A673 (cell line): ENCODE measurements around the gene PKN1. TPM values are rescaled to one million over a fixed set of nuclear protein-coding genes. Genes with fewer than 3 reads are reported as not detected.

Source experiments
- BruUV-seq: library from RNA; stranded (reverse); fragments of 400-500 nt; replicated peaks from 2 replicates; lab custom pipeline; 2021; lab: Mats Ljungman, UMichigan
- CTCF ChIA-PET: fragments of 300-600 bp; sonication (Branson Sonifier 250); formaldehyde crosslinking; loops from one replicate; lab custom pipeline; 2022; ENCODE audit warnings: antibody characterized with exemption; lab: Charles Lee
- POLR2A ChIA-PET: fragments of 300-600 bp; sonication (Branson Sonifier 250); formaldehyde crosslinking; loops from one replicate; lab custom pipeline; 2022; ENCODE audit warnings: antibody characterized with exemption; ENCODE audit not compliant: low non-redundant PET; lab: Charles Lee
- DNase-seq: peaks from one replicate; pipeline ENCODE4 v3.0.0-alpha.2; 2015; ENCODE audit warnings: low spot score
- H3K27ac ChIP-seq: fragments of 200-600 bp; sonication (generic); 2 replicates; pipeline ENCODE4 v1.5.1; 2016; ENCODE audit warnings: mixed run types, low read depth, mild to moderate bottlenecking, mixed read lengths, antibody characterized with exemption, low read length; ENCODE audit not compliant: poor library complexity, severe bottlenecking
- H3K27me3 ChIP-seq: fragments of 200-600 bp; sonication (generic); replicated peaks from 2 replicates; pipeline ENCODE4 v1.6.1; 2017; ENCODE audit warnings: mixed run types, low read depth, mild to moderate bottlenecking, mixed read lengths, antibody characterized with exemption, low read length; ENCODE audit not compliant: insufficient read depth, poor library complexity
- H3K36me3 ChIP-seq: fragments of 200-600 bp; sonication (generic); 2 replicates; pipeline ENCODE4 v1.6.1; 2016; ENCODE audit warnings: mixed run types, mild to moderate bottlenecking, mixed read lengths, antibody characterized with exemption, low read length; ENCODE audit not compliant: insufficient read depth, poor library complexity, severe bottlenecking
- H3K4me1 ChIP-seq: fragments of 200-600 bp; sonication (generic); 2 replicates; pipeline ENCODE4 v1.6.1; 2017; ENCODE audit warnings: mixed run types, mild to moderate bottlenecking, mixed read lengths, antibody characterized with exemption, low read length; ENCODE audit not compliant: insufficient read depth, poor library complexity, severe bottlenecking
- H3K4me3 ChIP-seq: fragments of 200-600 bp; sonication (generic); 2 replicates; pipeline ENCODE4 v1.5.1; 2016; ENCODE audit warnings: low read depth, mixed run types, mild to moderate bottlenecking, mixed read lengths, low read length; ENCODE audit not compliant: poor library complexity, severe bottlenecking
- H3K9me3 ChIP-seq: fragments of 200-600 bp; sonication (generic); 2 replicates; pipeline ENCODE4 v1.6.1; 2016; ENCODE audit warnings: mixed run types, low read depth, mild to moderate bottlenecking, mixed read lengths, antibody characterized with exemption, low read length; ENCODE audit not compliant: poor library complexity, severe bottlenecking
- CTCF ChIP-seq: fragments of 300-800, 200-600 bp; sonication (generic); conservative IDR thresholded peaks from 2 replicates; pipeline ENCODE4 v1.5.1; 2017; ENCODE audit warnings: low read depth, mild to moderate bottlenecking, antibody characterized with exemption, low read length, moderate library complexity, mixed read lengths
- EZH2 ChIP-seq: fragments of 200-600 bp; sonication (generic); IDR thresholded peaks from 2 replicates; pipeline ENCODE4 v1.6.1; 2017; ENCODE audit warnings: borderline replicate concordance, low read depth, mild to moderate bottlenecking, mixed read lengths, antibody characterized with exemption, low read length; ENCODE audit not compliant: poor library complexity, severe bottlenecking
- intact Hi-C: fragments of 100-400 bp; cut with micrococcal nuclease; formaldehyde crosslinking; loops from one replicate; pipeline ENCODE4 v1.10.0; 2022; ENCODE audit not compliant: unreplicated experiment
- total RNA-seq: library from RNA; stranded (reverse); gene quantifications from 2 replicates; pipeline ENCODE4 v1.2.3, GENCODE V29; 2021

PKN1 gene
- total RNA-seq, 1 experiment from 2014 or later = 91.4 TPM

GRCh38 chr19:14404312-14404711, 28.8 kb upstream of the PKN1 start:
- no peak for DNase-seq
- Histone ChIP-seq H3K4me1 (peaks cover 12% of the 10 kb centered on the region), H3K9me3 (no peaks in the 10 kb centered on the region), H3K4me3 (no peak overlapping the region), H3K27me3 (no peaks in the 10 kb centered on the region), H3K27ac (no peak overlapping the region), H3K36me3 (peaks cover 39% of the 10 kb centered on the region)
- TF ChIP-seq EZH2 = no peak
- POLR2A ChIA-PET = no interaction called here
- BruUV-seq = no TSS peak
- intact Hi-C loops = no loop called here
- CTCF ChIA-PET = interaction anchor here (0.8 kb wide), 1 partner anchor 186 kb away, joined by 3 read pairs; no protein-coding TSS in a partner anchor

GRCh38 chr19:14405380-14405757, 27.7 kb upstream of the PKN1 start:
- BruUV-seq = no TSS peak
- POLR2A ChIA-PET = no interaction called here

GRCh38 chr19:14405758-14406644, 27.1 kb upstream of the PKN1 start:
- ChIA-PET POLR2A (no interaction called here), CTCF (interaction anchor here (0.6 to 2.0 kb wide), 8 partner anchors 44 to 1125 kb away, joined by 3 to 22 read pairs (median 4); no protein-coding TSS in a partner anchor)
- Histone ChIP-seq H3K4me1 (peaks cover 4% of the 10 kb centered on the region), H3K9me3 (no peaks in the 10 kb centered on the region), H3K36me3 (peaks cover 55% of the 10 kb centered on the region), H3K4me3 (peak overlapping the region; percentile 10), H3K27me3 (no peaks in the 10 kb centered on the region), H3K27ac (no peak overlapping the region)
- peak; percentile 92 for DNase-seq
- BruUV-seq = no TSS peak
- no peak for TF ChIP-seq EZH2
- peak; percentile 80 for TF ChIP-seq CTCF
- intact Hi-C loops = loop anchor here (1.0 to 2.0 kb wide), 2 partner anchors 45 to 269 kb away; no protein-coding TSS in a partner anchor

More at GRCh38 chr19:14405380-14405757, 27.7 kb upstream of the PKN1 start:
- TF ChIP-seq CTCF (no peak), EZH2 (no peak)
- H3K4me3 ChIP-seq = no peak overlapping the region
- H3K4me1 ChIP-seq = peaks cover 10% of the 10 kb centered on the region
- no peak for DNase-seq
- no peaks in the 10 kb centered on the region for H3K9me3 ChIP-seq
- intact Hi-C loops = no loop called here
- CTCF ChIA-PET = interaction anchor here (1.1 to 2.0 kb wide), 2 partner anchors 43 to 56 kb away, joined by 6 to 22 read pairs; no protein-coding TSS in a partner anchor
- no peaks in the 10 kb centered on the region for H3K27me3 ChIP-seq
- peaks cover 49% of the 10 kb centered on the region for H3K36me3 ChIP-seq
- no peak overlapping the region for H3K27ac ChIP-seq
